GM23338 (cell line): ENCODE measurements around the gene MRTFA. TPM values are rescaled to one million over a fixed set of nuclear protein-coding genes. Genes with fewer than 3 reads are reported as not detected.

ENCODE experiments used
- ATAC-seq: fragments of 200-7000 bp; cut with Tn5 transposase; 3 replicates; pipeline ENCODE4 v1.9.1; 2020
- DNase-seq: peaks from one replicate; pipeline ENCODE4 v3.0.0-alpha.2; 2015; ENCODE audit warnings: low spot score
- H2AFZ ChIP-seq: fragments of 200-600 bp; sonication (generic); 2 replicates; pipeline ENCODE4 v1.8.0; 2016; ENCODE audit warnings: antibody characterized with exemption, mild to moderate bottlenecking, moderate library complexity
- H3F3A ChIP-seq: fragments of 200-600 bp; sonication (generic); replicated peaks from 2 replicates; pipeline ENCODE4 v1.8.0; 2017; ENCODE audit warnings: antibody characterized with exemption, mixed run types, low read depth
- H3K27ac ChIP-seq: fragments of 200-600 bp; sonication (generic); 2 replicates; pipeline ENCODE4 v1.6.1; 2016; ENCODE audit warnings: low read depth
- H3K27me3 ChIP-seq: fragments of 200-600 bp; sonication (generic); 2 replicates; pipeline ENCODE4 v1.8.0; 2016; ENCODE audit warnings: mild to moderate bottlenecking, mixed run types, moderate library complexity; ENCODE audit not compliant: insufficient read depth
- H3K36me3 ChIP-seq: fragments of 200-600 bp; sonication (generic); 2 replicates; pipeline ENCODE4 v1.8.0; 2016; ENCODE audit warnings: mild to moderate bottlenecking; ENCODE audit not compliant: insufficient read depth
- H3K4me1 ChIP-seq: fragments of 200-600 bp; sonication (generic); 2 replicates; pipeline ENCODE4 v1.8.0; 2016; ENCODE audit warnings: mild to moderate bottlenecking, moderate library complexity; ENCODE audit not compliant: insufficient read depth
- H3K4me2 ChIP-seq: fragments of 200-600 bp; sonication (generic); 2 replicates; pipeline ENCODE4 v1.7.1; 2017; ENCODE audit warnings: mixed run types
- H3K4me3 ChIP-seq: fragments of 200-600 bp; sonication (generic); 2 replicates; pipeline ENCODE4 v1.6.1; 2016; ENCODE audit warnings: mixed run types
- H3K79me2 ChIP-seq: fragments of 200-600 bp; sonication (generic); replicated peaks from 2 replicates; pipeline ENCODE4 v1.8.0; 2017; ENCODE audit warnings: mild to moderate bottlenecking; ENCODE audit not compliant: insufficient read depth
- H3K9me2 ChIP-seq: fragments of 200-600 bp; sonication (generic); 2 replicates; pipeline ENCODE4 v1.8.0; 2017; ENCODE audit not compliant: insufficient read depth
- H4K20me1 ChIP-seq: fragments of 200-600 bp; sonication (generic); replicated peaks from 2 replicates; pipeline ENCODE4 v1.8.0; 2017; ENCODE audit warnings: mild to moderate bottlenecking; ENCODE audit not compliant: insufficient read depth
- H3K27ac Mint-ChIP-seq: 2 replicates; pipeline ENCODE4 v1.8.0; 2020; ENCODE audit warnings: inconsistent platforms, mild to moderate bottlenecking, moderate library complexity, mixed read lengths
- H3K27me3 Mint-ChIP-seq: 3 replicates; pipeline ENCODE4 v1.8.0; 2022; ENCODE audit warnings: low read depth, mild to moderate bottlenecking, moderate library complexity, mixed read lengths, inconsistent platforms; ENCODE audit not compliant: insufficient read depth, poor library complexity
- H3K36me3 Mint-ChIP-seq: 3 replicates; pipeline ENCODE4 v1.8.0; 2021; ENCODE audit warnings: low read depth, mild to moderate bottlenecking, inconsistent platforms, moderate library complexity, mixed read lengths
- H3K4me1 Mint-ChIP-seq: 3 replicates; pipeline ENCODE4 v1.8.0; 2020; ENCODE audit warnings: mild to moderate bottlenecking, inconsistent platforms, mixed read lengths
- H3K4me3 Mint-ChIP-seq: 3 replicates; pipeline ENCODE4 v1.8.0; 2021; ENCODE audit warnings: moderate library complexity, mild to moderate bottlenecking, inconsistent platforms, mixed read lengths
- H3K9me3 Mint-ChIP-seq: 3 replicates; pipeline ENCODE4 v1.8.0; 2020; ENCODE audit warnings: moderate library complexity, mild to moderate bottlenecking, inconsistent platforms, mixed read lengths
- CREB1 ChIP-seq: fragments of 250-450 bp; sonication (Bioruptor Pico); IDR thresholded peaks from 2 replicates; pipeline ENCODE4 v1.5.0; 2020; ENCODE audit warnings: low read depth, mild to moderate bottlenecking, moderate library complexity
- CTCF ChIP-seq, 2 experiments: fragments of 200-600 bp in 1 of 2; sonication (generic) in 1 of 2; conservative IDR thresholded peaks; 2 replicates each; pipeline versions ENCODE4 v1.5.1 to v1.6.1; 2016 to 2017; ENCODE audit warnings: antibody characterized with exemption in 2 of 2, low read depth in 2 of 2, mild to moderate bottlenecking in 2 of 2, moderate library complexity in 1 of 2
- EZH2 ChIP-seq: fragments of 200-600 bp; sonication (generic); IDR thresholded peaks from one replicate; pipeline ENCODE4 v1.8.0; 2017; ENCODE audit warnings: antibody characterized with exemption, mild to moderate bottlenecking, low read depth; ENCODE audit not compliant: unreplicated experiment
- EZH2phosphoT487 ChIP-seq: fragments of 200-600 bp; sonication (generic); IDR thresholded peaks from one replicate; pipeline ENCODE4 v1.8.1; 2018; ENCODE audit warnings: antibody characterized with exemption; ENCODE audit not compliant: unreplicated experiment
- JUNB ChIP-seq: IDR thresholded peaks from one replicate; pipeline ENCODE4 v1.6.1; 2016; ENCODE audit warnings: antibody characterized with exemption; ENCODE audit not compliant: unreplicated experiment
- NANOG ChIP-seq: IDR thresholded peaks from 2 replicates; pipeline ENCODE4 v1.6.1; 2016; ENCODE audit warnings: antibody characterized with exemption, borderline replicate concordance
- POLR2AphosphoS5 ChIP-seq: IDR thresholded peaks from 2 replicates; pipeline ENCODE4 v1.6.1; 2016; ENCODE audit warnings: antibody characterized with exemption, low read depth
- REST ChIP-seq: IDR thresholded peaks from one replicate; pipeline ENCODE4 v1.6.1; 2018; ENCODE audit warnings: antibody characterized with exemption; ENCODE audit not compliant: unreplicated experiment
- ZNF114 ChIP-seq: fragments of 250-450 bp; sonication (Bioruptor Pico); IDR thresholded peaks from 2 replicates; pipeline ENCODE4 v1.5.0; 2020; ENCODE audit warnings: mild to moderate bottlenecking, moderate library complexity
- ZNF331 ChIP-seq: fragments of 250-450 bp; sonication (Bioruptor Pico); IDR thresholded peaks from 2 replicates; pipeline ENCODE4 v1.5.0; 2020; ENCODE audit warnings: low read depth, mild to moderate bottlenecking, moderate library complexity
- ZNF462 ChIP-seq: fragments of 250-450 bp; sonication (Bioruptor Pico); IDR thresholded peaks from 2 replicates; pipeline ENCODE4 v1.5.0; 2020; ENCODE audit warnings: mild to moderate bottlenecking, moderate library complexity
- polyA plus RNA-seq: library from polyadenylated mRNA; unstranded; fragments of >200 nt; fragmentation: Nextera tagmentation; extraction: Ambion mirVana; gene quantifications from 2 replicates; pipeline ENCODE4 v1.2.1, GENCODE V29; 2016
- total RNA-seq: library from RNA; depleted of rRNA; stranded (reverse); fragments of >200 nt; shearing (Covaris generic); gene quantifications from 2 replicates; pipeline ENCODE4 v1.2.3, GENCODE V29; 2014

The MRTFA gene
- total and polyA plus RNA-seq, 2 experiments from 2014 or later, result 18.1 to 92.4 TPM

GRCh38 chr22:40412441-40412840 lies 224.1 kb downstream of the MRTFA start:
- Mint-ChIP-seq H3K27ac (no peak overlapping the region), H3K9me3 (peaks cover 2% of the 10 kb centered on the region; the same call in 2 of the 3 replicates), H3K27me3 (peaks cover 6% of the 10 kb centered on the region), H3K4me3 (no peak overlapping the region), H3K4me1 (no peaks in the 10 kb centered on the region), H3K36me3 (peaks cover 13% of the 10 kb centered on the region)
- Histone ChIP-seq H3K4me1 (no peaks in the 10 kb centered on the region), H3K36me3 (peaks cover 7% of the 10 kb centered on the region; the same call in 1 of the 2 replicates), H3K4me3 (no peak overlapping the region), H3K9me2 (no peaks in the 10 kb centered on the region), H3K27me3 (no peaks in the 10 kb centered on the region), H2AFZ (no peak overlapping the region), H3K27ac (no peak overlapping the region), H4K20me1 (no peaks in the 10 kb centered on the region), H3K4me2 (no peak overlapping the region), H3K79me2 (no peaks in the 10 kb centered on the region), H3F3A (no peaks in the 10 kb centered on the region)
- DNase-seq (no peak), ATAC-seq (no peak)
- TF ChIP-seq JUNB, result no peak
- no peak for TF ChIP-seq EZH2phosphoT487

GRCh38 chr22:40411506-40411861 lies 225.0 kb downstream of the MRTFA start:
- no peak overlapping the region for H3K4me3 Mint-ChIP-seq
- no peaks in the 10 kb centered on the region for H3F3A ChIP-seq
- H3K27me3 ChIP-seq, result no peaks in the 10 kb centered on the region
- no peak overlapping the region for H3K27ac Mint-ChIP-seq
- H3K9me2 ChIP-seq, result no peaks in the 10 kb centered on the region
- ATAC-seq, result no peak
- no peaks in the 10 kb centered on the region for H3K4me1 ChIP-seq
- H3K27me3 Mint-ChIP-seq, result peaks cover 9% of the 10 kb centered on the region
- peaks cover 2% of the 10 kb centered on the region; the same call in 2 of the 3 replicates for H3K9me3 Mint-ChIP-seq
- no peaks in the 10 kb centered on the region for H3K79me2 ChIP-seq
- H3K27ac ChIP-seq, result no peak overlapping the region
- no peak for DNase-seq
- no peak overlapping the region for H3K4me2 ChIP-seq
- H4K20me1 ChIP-seq, result no peaks in the 10 kb centered on the region
- H3K36me3 Mint-ChIP-seq, result peaks cover 12% of the 10 kb centered on the region
- no peak overlapping the region for H3K4me3 ChIP-seq
- no peak overlapping the region for H2AFZ ChIP-seq
- H3K36me3 ChIP-seq, result peaks cover 7% of the 10 kb centered on the region; the same call in 1 of the 2 replicates
- no peaks in the 10 kb centered on the region for H3K4me1 Mint-ChIP-seq
- TF ChIP-seq POLR2AphosphoS5, result no peak
- no peak for TF ChIP-seq CTCF (conservative IDR thresholded peaks at IDR 0.05; ENCODE audit: low read depth in 2 of 2)
- no peak for TF ChIP-seq ZNF114 (CRISPR knock-in tag)
- TF ChIP-seq ZNF462 (CRISPR knock-in tag), result no peak
- TF ChIP-seq NANOG, result no peak
- TF ChIP-seq CREB1 (CRISPR knock-in tag), result no peak
- no peak for TF ChIP-seq EZH2
- TF ChIP-seq REST, result no peak
- TF ChIP-seq EZH2phosphoT487, result no peak
- no peak for TF ChIP-seq ZNF331
